ENCODE data around the gene RAG1.
"Not testable (repeated sequence)": the region's sequence is repeated elsewhere in the genome, so short reads cannot be mapped to it uniquely, and the experiment has no call there.

Gene RAG1
- total RNA-seq, result 0.12 to 2.2 (median 0.90) reads per million in 18 experiments

GRCh38 chr11:36567694-36568093 is at the start of gene RAG1:
RAG1 (plus strand) TSS chr11:36568007; CDS start chr11:36573305, 5,298 bp downstream.
- no peak for DNase-seq

DNA sequence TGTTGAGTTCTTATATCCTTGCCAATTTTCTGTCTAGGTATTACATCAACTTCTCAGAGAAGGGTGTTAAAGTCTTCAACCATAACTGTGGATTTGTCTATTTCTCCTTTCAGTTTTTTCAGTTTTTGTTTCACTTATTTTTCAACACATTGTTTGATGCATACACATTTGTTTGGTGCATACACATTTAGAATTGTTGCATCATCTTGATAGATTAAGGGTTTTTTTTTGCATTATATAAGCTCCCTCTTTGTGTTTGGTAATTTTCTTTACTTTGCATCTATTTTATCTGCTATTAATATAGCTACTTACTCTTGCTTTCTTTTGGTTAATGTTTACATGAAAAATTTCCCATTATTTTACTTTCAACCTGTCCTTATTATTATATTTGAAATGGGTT is 37.0 kb upstream of the RAG1 start:
- no peak for DNase-seq

DNA sequence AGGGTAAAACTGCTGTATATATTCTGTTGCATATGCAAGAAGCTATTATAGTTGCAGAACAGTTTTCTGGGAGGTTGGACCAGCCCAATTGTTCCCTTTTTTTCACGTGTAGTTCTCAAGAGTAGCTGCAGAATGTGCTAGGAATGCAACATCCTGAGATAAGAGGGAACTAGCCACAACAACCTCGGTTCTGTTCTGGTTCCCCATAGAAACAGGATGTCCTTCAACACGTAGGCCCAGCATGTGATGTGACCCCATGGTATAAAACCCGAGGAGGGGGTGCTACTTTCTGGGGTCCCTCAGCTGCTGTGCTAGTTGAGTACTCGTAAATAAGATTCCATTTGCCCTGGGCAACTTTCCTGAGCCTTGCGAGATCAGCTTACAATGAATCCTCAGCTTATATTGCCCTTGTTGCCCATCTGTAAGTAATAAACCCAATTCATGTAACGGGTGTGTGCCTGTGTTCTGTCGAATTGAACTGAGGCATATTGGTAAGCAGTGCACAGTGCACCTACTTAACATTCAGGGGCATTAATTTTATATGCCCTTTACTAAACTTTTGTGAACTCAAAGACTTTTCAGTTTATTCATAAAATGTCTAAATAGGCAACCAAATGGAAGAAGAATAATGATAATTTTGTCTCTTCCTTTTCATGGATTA is 34.7 kb upstream of the RAG1 start:
- DNase-seq, result peak; percentile 83 to 85

DNA sequence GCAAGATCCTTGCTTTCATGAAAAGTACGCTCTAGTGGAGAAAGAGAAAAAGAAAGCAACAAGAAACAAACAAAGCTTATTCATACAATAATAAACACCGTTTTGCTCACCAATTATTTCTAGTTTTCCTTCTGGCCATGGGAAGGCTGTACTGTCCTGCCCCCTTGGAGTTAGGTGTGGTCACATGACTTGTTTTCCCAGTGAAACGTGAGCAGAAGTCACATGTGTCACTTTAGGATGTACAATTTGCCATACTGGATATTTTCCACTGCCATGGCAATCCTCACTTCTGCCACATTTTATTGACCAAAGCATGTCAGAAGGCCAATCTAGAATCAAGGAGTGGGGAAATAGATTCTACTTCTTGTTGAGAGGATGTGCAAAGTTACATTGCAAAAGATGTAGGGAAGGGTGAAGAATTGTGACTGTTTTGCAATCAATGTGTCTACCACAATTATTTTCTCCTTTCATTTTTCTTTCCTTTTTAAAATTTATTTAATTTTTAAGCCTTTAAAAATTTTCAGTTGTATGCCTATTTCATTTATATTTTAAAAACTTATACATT is 33.4 kb upstream of the RAG1 start:
- DNase-seq, result peak; percentile 5 to 69

DNA sequence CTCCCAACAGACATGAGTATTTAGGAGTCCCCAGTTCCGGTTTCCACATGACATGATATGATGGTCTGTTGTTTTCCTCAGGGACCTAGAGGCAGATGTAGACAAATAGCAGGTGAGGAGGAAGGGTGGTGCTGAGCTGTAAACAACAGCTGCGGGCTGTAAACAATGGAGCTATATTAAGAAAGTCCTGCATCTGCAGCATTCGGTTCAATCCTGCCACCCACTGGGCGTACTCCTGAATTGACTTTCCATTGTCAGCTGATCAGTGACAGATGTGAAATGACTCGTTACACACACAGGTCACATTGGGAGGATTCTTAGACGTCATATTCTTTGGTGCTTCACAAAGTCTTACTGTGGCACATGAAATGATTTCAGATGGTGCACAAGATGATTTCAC is 26.8 kb upstream of the RAG1 start:
- DNase-seq, result peak; percentile 76 to 81

DNA sequence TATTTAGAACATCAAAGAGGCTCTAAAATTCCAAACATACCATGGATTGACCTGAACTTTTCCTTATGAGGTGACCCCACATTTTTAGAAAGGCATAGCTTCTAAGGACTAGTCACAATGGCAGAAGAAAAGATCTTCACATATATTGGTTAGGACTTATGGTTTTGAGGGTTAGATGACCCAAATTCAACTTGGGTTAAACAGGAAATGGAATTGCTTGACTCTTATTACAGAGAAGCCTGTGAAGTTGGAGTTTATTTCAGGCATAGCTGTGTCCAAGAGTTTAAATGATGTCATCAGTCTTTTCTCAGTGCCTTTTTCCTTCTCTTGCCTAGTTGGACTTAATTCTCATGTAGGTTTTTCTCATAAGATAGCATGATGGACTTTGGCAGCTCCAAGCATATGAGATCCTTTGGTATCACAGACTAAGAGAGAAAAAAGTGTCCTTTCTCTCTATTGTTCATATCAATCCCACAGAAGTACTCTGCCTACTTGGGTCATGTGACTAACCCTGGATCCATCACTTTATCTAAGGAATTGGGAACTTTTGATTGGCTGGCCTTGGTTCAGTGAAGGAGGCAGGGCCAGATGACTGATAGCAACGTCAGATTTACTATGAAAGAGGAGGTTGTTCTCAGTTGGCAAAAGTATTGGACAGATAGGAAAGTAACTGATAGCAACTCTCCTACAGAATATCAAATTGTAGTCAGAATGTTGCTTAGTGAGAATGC is 17.3 kb upstream of the RAG1 start:
- DNase-seq, result no peak

GRCh38 chr11:36557390-36557789 is 10.4 kb upstream of the RAG1 start:
- DNase-seq, result not testable (repeated sequence)

DNA sequence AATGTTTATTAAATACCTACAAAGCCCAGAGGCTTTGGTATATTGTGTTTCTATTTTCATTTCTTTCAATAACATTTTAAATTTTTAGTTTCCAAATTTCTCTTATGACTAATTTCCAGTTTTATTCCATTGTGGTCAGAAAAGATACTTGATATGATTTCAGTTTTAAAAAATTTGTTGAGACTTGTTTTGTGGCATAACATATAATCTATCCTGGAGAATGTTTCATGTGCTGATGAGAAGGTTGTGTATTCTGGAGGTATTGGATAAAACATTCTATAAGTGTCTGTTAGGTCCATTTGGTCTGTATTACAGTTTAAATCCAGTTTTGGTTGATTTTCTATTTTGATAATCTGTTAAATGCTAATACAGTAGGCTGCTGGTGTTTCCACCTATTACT is 9.8 kb upstream of the RAG1 start:
- no peak for DNase-seq

DNA sequence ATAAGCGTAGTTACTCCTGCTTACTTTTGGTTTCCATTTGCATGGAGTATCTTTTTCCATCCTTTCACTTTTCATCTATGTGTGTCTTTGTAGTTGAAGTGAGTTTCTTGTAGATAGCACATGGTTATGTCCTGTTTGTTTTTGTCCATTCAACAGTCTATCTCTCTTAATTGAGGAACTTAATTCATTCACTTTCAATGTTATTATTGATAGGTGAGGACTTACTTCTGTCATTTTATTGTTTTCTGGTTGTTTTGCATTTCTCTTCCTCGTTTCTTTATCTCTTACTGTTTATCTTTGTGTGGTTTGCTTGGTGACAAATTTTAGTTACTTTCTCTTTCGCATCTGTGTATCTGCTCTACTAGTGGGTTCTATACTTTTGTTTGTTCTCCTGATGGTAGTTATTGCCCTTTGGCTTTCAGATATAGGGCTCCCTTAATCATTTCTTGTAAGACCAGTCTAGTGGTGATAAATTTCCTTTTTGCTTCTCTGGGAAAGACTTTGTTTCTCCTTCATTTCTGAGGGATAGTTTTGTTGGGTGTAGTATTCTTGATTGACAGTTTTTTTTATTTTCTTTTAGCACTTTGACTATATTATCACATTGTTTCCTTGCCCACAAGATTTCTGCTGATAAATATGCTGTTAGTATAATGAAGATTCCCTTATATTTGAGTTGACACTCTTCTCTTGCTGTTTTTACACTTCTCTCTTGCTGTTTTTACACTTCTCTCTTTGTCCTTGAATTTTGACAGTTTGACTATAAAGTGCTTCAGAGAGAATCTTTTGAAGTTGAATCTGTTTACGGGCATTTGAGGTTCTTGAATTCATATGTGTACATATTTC is 9.0 kb upstream of the RAG1 start:
- no peak for DNase-seq

- DNase-seq, result peak; percentile 69
Measured at GRCh38 chr11:36564376-36565030, 3.3 kb upstream of the RAG1 start.

DNA sequence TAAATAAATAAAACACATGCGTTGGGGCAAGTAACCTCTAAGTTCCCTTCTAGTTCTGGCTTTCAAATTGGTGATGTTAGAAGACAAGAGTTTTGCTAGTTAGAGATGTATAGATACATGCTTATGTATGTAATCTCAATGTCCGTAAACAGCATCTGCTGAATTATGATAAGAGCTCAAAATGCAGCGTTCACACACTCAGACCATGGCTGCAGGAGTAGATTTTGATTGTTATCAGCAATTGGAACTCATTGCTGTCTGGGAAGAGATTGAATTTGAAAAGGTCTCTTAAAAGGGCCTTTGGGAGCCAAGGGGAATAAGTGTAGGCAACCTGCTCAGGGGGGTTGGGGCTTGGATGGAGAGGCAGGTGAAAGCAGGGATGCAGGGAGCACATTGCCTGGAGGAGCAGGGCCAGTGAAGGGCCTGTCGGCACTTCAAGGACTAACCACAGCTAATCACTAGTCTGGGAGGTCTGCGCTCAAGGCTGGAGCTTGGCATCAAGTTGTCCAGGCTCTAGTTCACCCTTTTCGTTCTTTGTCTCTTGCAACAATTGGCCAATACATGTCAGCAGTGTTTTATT is 2.7 kb upstream of the RAG1 start:
- DNase-seq, result no peak

DNA sequence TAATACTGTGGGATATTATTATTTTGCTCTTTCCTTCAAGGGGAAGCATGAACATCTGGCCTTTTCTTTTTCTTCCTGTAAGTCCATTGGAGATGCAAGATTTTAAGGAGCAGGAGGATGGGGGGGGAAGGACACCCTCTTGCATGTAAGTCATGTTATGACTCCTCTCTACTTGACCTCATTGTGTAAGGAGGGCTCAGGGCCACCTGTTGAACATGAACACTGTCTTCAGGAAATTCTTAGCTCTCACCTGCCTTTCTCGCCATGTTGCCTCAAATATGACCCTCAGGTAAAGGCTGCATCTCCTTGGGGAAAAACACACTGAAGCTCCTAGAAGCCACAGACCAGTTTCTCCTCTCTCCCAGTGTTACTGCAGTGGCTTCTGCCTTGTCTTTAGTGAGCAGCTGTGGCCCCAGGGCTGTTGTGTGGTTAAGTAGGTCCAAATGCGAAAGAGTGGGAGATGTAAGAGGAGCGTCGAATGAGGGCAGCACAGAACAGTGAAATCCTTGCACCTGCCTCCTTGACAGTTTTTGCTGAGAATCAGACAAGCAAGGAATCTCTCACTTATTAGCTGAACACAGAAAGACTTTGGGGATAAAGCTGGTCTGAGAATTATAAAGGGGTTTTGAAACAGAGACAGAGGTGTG is 1.3 kb upstream of the RAG1 start:
- no peak for DNase-seq

DNA sequence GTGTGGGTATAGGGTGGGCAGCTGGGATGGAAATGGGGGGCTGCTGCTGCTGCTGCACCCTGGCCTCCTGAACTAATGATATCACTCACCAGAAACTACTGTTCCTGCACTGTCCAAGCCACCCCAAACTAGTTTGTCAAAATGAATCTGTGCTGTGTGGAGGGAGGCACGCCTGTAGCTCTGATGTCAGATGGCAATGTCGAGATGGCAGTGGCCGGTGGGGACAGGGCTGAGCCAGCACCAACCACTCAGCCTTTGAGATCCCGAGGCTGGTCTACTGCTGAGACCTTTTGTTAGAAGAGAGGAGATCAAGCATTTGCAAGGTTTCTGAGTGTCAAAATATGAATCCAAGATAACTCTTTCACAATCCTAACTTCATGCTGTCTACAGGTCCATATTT is 1.3 kb downstream of the RAG1 start:
- no peak for DNase-seq

DNA sequence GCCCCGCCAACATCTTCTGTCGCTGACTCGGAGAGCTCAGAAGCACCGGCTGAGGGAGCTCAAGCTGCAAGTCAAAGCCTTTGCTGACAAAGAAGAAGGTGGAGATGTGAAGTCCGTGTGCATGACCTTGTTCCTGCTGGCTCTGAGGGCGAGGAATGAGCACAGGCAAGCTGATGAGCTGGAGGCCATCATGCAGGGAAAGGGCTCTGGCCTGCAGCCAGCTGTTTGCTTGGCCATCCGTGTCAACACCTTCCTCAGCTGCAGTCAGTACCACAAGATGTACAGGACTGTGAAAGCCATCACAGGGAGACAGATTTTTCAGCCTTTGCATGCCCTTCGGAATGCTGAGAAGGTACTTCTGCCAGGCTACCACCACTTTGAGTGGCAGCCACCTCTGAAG is 6.7 kb downstream of the RAG1 start:
- DNase-seq, result no peak

DNA sequence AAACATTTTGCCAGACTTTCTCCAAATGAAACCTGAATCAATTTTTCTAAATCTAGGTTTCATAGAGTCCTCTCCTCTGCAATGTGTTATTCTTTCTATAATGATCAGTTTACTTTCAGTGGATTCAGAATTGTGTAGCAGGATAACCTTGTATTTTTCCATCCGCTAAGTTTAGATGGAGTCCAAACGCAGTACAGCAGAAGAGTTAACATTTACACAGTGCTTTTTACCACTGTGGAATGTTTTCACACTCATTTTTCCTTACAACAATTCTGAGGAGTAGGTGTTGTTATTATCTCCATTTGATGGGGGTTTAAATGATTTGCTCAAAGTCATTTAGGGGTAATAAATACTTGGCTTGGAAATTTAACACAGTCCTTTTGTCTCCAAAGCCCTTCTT is 9.6 kb downstream of the RAG1 start:
- no peak for DNase-seq

GRCh38 chr11:36577859-36578258 is 10.1 kb downstream of the RAG1 start:
- DNase-seq, result no peak

GRCh38 chr11:36578458-36578857 is 10.7 kb downstream of the RAG1 start:
- no peak for DNase-seq

GRCh38 chr11:36581536-36581935 is 13.7 kb downstream of the RAG1 start:
- DNase-seq, result no peak

GRCh38 chr11:36583667-36584066 is 15.9 kb downstream of the RAG1 start:
- no peak for DNase-seq

GRCh38 chr11:36586543-36586942 is 18.7 kb downstream of the RAG1 start:
- peak; percentile 35 to 43 for DNase-seq

DNA sequence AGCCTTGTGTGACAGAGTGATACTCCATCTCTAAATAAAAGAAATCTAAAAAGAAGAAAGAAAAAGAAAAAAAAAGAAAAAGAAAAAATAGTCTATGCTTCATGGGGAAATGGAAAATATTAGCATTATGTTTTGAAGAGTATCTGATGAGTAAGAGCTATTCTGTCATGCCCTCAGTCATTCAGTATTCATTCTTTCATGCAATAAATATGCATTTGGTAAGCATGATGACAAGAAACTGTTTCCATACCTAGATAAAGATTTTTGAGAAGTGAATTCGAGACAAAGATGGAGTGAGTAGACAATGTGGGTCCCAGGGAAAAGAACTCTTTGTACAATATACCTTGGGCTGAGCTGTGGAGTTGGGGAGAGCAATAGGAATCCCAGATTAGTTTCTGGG is 20.3 kb downstream of the RAG1 start:
- DNase-seq, result no peak

GRCh38 chr11:36590513-36590912 is 22.7 kb downstream of the RAG1 start:
- DNase-seq, result no peak

Measured in inflammatory macrophage (primary cell).